Thoracic aorta (tissue), 2 donors: ENCODE measurements around the gene HCN1. TPM values are rescaled to one million over a fixed set of nuclear protein-coding genes. Genes with fewer than 3 reads are reported as not detected.

ENCODE experiments used
- ATAC-seq: fragments of 150-250 bp; one replicate; pipeline ENCODE4 v1.8.0; 2017; ENCODE audit warnings: low read depth; ENCODE audit not compliant: insufficient number of reproducible peaks, low FRiP score
- DNase-seq: peaks from one replicate; pipeline ENCODE4 v3.0.0-alpha.2; 2020; ENCODE audit warnings: low spot score
- H3K27ac ChIP-seq, 2 donors: fragments of 200-600 bp; sonication (generic); 1 replicate in 1 of 2; 2 replicates in 1 of 2; pipeline ENCODE4 v1.5.1; 2016; ENCODE audit warnings: mild to moderate bottlenecking in 2 of 2, moderate library complexity in 2 of 2
- H3K27me3 ChIP-seq: fragments of 200-600 bp; sonication (generic); replicated peaks from 2 replicates; pipeline ENCODE4 v1.6.0; 2016; ENCODE audit warnings: mild to moderate bottlenecking; ENCODE audit not compliant: insufficient read depth
- H3K36me3 ChIP-seq: fragments of 200-600 bp; sonication (generic); one replicate; pipeline ENCODE4 v1.5.1; 2016
- H3K4me1 ChIP-seq, 2 donors: fragments of 200-600 bp; sonication (generic); 1 replicate in 1 of 2; 2 replicates in 1 of 2; pipeline versions ENCODE4 v1.5.1 to v1.6.0; 2016; ENCODE audit warnings: low read depth in 2 of 2, mild to moderate bottlenecking in 1 of 2; ENCODE audit not compliant: control insufficient read depth in 1 of 2
- H3K4me3 ChIP-seq: fragments of 200-600 bp; sonication (generic); 2 replicates; pipeline ENCODE4 v1.5.1; 2016; ENCODE audit warnings: mild to moderate bottlenecking
- H3K9me3 ChIP-seq: fragments of 200-600 bp; sonication (generic); 2 replicates; pipeline ENCODE4 v1.5.1; 2016
- CTCF ChIP-seq: fragments of 200-600 bp; sonication (generic); IDR thresholded peaks from one replicate; pipeline ENCODE4 v1.5.1; 2019; ENCODE audit warnings: antibody characterized with exemption
- total RNA-seq, 2 donors: library from RNA; depleted of rRNA; stranded (reverse); fragments of >200 nt; gene quantifications; one replicate each; pipeline versions ENCODE4 v1.1.0 to v1.2.3, GENCODE V29; 2016

The HCN1 gene
- total RNA-seq, 2 donors from 2014 or later, result 0.21 TPM; not detected in 1

GRCh38 chr5:45695804-45696156 is 400 bp downstream of the HCN1 start:
- no peaks in the 10 kb centered on the region for H3K27me3 ChIP-seq

GRCh38 chr5:45694971-45695803 is 993 bp downstream of the HCN1 start:
- Histone ChIP-seq H3K36me3 (no peaks in the 10 kb centered on the region), H3K9me3 (no peaks in the 10 kb centered on the region), H3K27ac (no peak overlapping the region), H3K4me1 (peaks cover 3 to 8% of the 10 kb centered on the region in 2 donors), H3K27me3 (no peaks in the 10 kb centered on the region), H3K4me3 (peak overlapping the region; percentile 51)
- ATAC-seq, result no peak
- no peak for TF ChIP-seq CTCF
- no peak for DNase-seq

More at GRCh38 chr5:45695804-45696156, 400 bp downstream of the HCN1 start:
- peaks cover 3 to 8% of the 10 kb centered on the region in 2 donors for H3K4me1 ChIP-seq
- DNase-seq (no peak), ATAC-seq (no peak)
- TF ChIP-seq CTCF, result no peak
- H3K4me3 ChIP-seq, result peak overlapping the region; percentile 51
- no peak overlapping the region for H3K27ac ChIP-seq
- no peaks in the 10 kb centered on the region for H3K36me3 ChIP-seq
- H3K9me3 ChIP-seq, result no peaks in the 10 kb centered on the region

GRCh38 chr5:45694255-45694814 is 1.8 kb downstream of the HCN1 start:
- DNase-seq (no peak), ATAC-seq (no peak)
- peaks cover 3 to 8% of the 10 kb centered on the region in 2 donors for H3K4me1 ChIP-seq
- H3K27me3 ChIP-seq, result no peaks in the 10 kb centered on the region
- TF ChIP-seq CTCF, result no peak
- H3K4me3 ChIP-seq, result no peak overlapping the region
- no peaks in the 10 kb centered on the region for H3K9me3 ChIP-seq
- no peaks in the 10 kb centered on the region for H3K36me3 ChIP-seq
- no peak overlapping the region for H3K27ac ChIP-seq

GRCh38 chr5:45692481-45692880 is 3.7 kb downstream of the HCN1 start:
- ATAC-seq, result no peak
- H3K4me1 ChIP-seq, result peaks cover 3 to 8% of the 10 kb centered on the region in 2 donors
- no peak for DNase-seq
- TF ChIP-seq CTCF, result no peak
- H3K27me3 ChIP-seq, result no peaks in the 10 kb centered on the region
- no peaks in the 10 kb centered on the region for H3K36me3 ChIP-seq
- no peak overlapping the region for H3K27ac ChIP-seq
- no peak overlapping the region for H3K4me3 ChIP-seq
- no peaks in the 10 kb centered on the region for H3K9me3 ChIP-seq

GRCh38 chr5:45691656-45692055 is 4.5 kb downstream of the HCN1 start:
- peaks cover 3 to 8% of the 10 kb centered on the region in 2 donors for H3K4me1 ChIP-seq
- ATAC-seq (no peak), DNase-seq (no peak)
- no peak overlapping the region for H3K27ac ChIP-seq
- no peak overlapping the region for H3K4me3 ChIP-seq
- TF ChIP-seq CTCF, result no peak
- no peaks in the 10 kb centered on the region for H3K9me3 ChIP-seq
- H3K36me3 ChIP-seq, result no peaks in the 10 kb centered on the region
- no peaks in the 10 kb centered on the region for H3K27me3 ChIP-seq
